Measurements from ENCODE around the gene CLDN1. TPM values are rescaled to one million over a fixed set of nuclear protein-coding genes. Genes with fewer than 3 reads are reported as not detected.

The CLDN1 gene, protein sequence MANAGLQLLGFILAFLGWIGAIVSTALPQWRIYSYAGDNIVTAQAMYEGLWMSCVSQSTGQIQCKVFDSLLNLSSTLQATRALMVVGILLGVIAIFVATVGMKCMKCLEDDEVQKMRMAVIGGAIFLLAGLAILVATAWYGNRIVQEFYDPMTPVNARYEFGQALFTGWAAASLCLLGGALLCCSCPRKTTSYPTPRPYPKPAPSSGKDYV
- total RNA-seq = 0.06 TPM in 1 of 2 replicates, not detected in the other

GRCh38 chr3:190321789-190322603 is at the start of gene CLDN1:
Gene CLDN1, minus strand, starts transcription at chr3:190322446. Its CDS starts 240 bp downstream, at chr3:190322206.

Other genes with a start within 250 kb of the CLDN1 start
- gene P3H2, start 201.5 kb downstream of the CLDN1 start, total RNA-seq = 2.7 and 9.7 TPM in 2 replicates
- not detected in 2 replicates for gene CLDN16, start 65.7 kb upstream of the CLDN1 start, total RNA-seq
- not detected in 2 replicates for gene TMEM207, start 127.5 kb upstream of the CLDN1 start, total RNA-seq
- gene IL1RAP, start 191.6 kb upstream of the CLDN1 start, total RNA-seq = 14.3 and 22.0 TPM in 2 replicates

All from cardiac ventricle fibroblast (primary cell).